PFSK-1 (cell line): ENCODE results near the gene LDLRAD2.

Source experiments
- POLR2AphosphoS5 ChIP-seq: IDR thresholded peaks from 2 replicates; pipeline ENCODE4 v1.6.1; 2012; ENCODE audit warnings: low read depth, mild to moderate bottlenecking, control low read depth, low read length, moderate library complexity
- REST ChIP-seq, 2 experiments: IDR thresholded peaks; 2 replicates each; pipeline versions ENCODE4 v1.6.1 to v1.8.0; 2011 to 2012; ENCODE audit warnings: low read depth in 2 of 2, low read length in 2 of 2, control low read depth in 1 of 2, inconsistent platforms in 1 of 2, mild to moderate bottlenecking in 1 of 2, moderate library complexity in 1 of 2; ENCODE audit not compliant: insufficient read depth in 1 of 2
- SIN3A ChIP-seq: IDR thresholded peaks from 2 replicates; pipeline ENCODE4 v1.6.1; 2012; ENCODE audit warnings: mild to moderate bottlenecking, low read length, moderate library complexity, borderline replicate concordance; ENCODE audit not compliant: insufficient read depth
- TAF1 ChIP-seq: IDR thresholded peaks from 2 replicates; pipeline ENCODE4 v1.6.1; 2012; ENCODE audit warnings: low read length, control low read depth, borderline replicate concordance; ENCODE audit not compliant: insufficient read depth

GRCh38 chr1:21794656-21795055 lies 17.4 kb upstream of the LDLRAD2 start:
- TF ChIP-seq POLR2AphosphoS5 (no peak), REST (IDR thresholded peaks at IDR 0.05; ENCODE audit: insufficient read depth in 1 of 2, low read depth in 2 of 2, low read length in 2 of 2) (no peak), TAF1 (no peak), SIN3A (no peak)
